GM23248 (cell line): ENCODE data around the gene NAGK.
"Not testable (repeated sequence)": the region's sequence is repeated elsewhere in the genome, so short reads cannot be mapped to it uniquely, and the experiment has no call there.

ENCODE experiments used
- EZH2 ChIP-seq: fragments of 200-600 bp; sonication (generic); IDR thresholded peaks from 2 replicates; pipeline ENCODE4 v1.6.1; 2018; ENCODE audit warnings: antibody characterized with exemption, mild to moderate bottlenecking; ENCODE audit not compliant: insufficient read depth, poor library complexity, severe bottlenecking
- EZH2phosphoT487 ChIP-seq: fragments of 200-600 bp; sonication (generic); IDR thresholded peaks from 2 replicates; pipeline ENCODE4 v1.6.1; 2018; ENCODE audit warnings: antibody characterized with exemption, moderate library complexity, mild to moderate bottlenecking, low read depth; ENCODE audit not compliant: insufficient read depth

GRCh38 chr2:71085325-71086003, 17.0 kb downstream of the NAGK start:
- TF ChIP-seq EZH2, EZH2phosphoT487: not testable (repeated sequence)
